GM18909 (cell line): ENCODE data around the gene PCDHGA7.
"Not testable (repeated sequence)": the region's sequence is repeated elsewhere in the genome, so short reads cannot be mapped to it uniquely, and the experiment has no call there.

Source experiments
- ATAC-seq: cut with Tn5 transposase; IDR thresholded peaks from one replicate; pipeline ENCODE4 v1.9.1; 2021; ENCODE audit warnings: mild to moderate bottlenecking; ENCODE audit not compliant: unreplicated experiment, poor library complexity

PCDHGA7 gene

DNA sequence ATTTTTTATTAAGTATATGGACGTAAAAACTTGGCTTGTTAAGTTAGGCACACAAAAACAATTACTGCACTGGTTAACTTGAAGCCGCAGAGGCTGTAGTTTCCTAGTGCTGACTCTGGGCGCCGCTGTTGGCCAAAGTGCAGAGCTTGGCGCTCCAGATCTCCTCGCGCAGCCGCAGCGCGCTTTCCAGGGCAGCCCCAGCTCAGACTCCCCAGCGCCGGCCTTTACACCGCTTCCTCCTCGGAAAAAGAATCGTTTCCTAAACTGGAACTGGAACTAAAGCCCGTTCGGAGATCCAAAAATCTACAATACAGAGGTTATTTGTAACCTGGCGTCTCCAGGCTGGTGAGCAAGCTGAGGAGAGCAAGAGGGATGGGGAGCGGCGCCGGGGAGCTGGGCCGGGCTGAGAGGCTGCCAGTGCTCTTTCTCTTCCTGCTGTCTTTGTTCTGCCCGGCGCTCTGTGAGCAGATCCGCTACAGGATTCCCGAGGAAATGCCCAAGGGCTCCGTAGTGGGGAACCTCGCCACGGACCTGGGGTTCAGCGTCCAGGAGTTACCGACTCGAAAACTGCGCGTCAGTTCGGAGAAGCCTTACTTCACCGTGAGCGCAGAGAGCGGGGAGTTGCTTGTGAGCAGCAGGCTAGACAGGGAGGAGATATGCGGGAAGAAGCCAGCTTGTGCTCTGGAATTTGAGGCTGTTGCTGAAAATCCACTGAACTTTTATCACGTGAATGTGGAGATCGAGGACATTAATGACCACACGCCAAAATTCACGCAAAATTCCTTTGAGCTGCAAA lies 15.4 kb downstream of the PCDHGA7 start, which contains the start of gene PCDHGB5:
Gene PCDHGB5 (plus strand): TSS at position 192 of the 796 bp plus-strand sequence. CDS start 181 bp downstream, at position 373.
- peak; percentile 85 for ATAC-seq

- no peak for ATAC-seq
These were observed 16.1 kb downstream of the PCDHGA7 start for GRCh38 chr5:141398608-141399007.

GRCh38 chr5:141399555-141400258 lies 17.2 kb downstream of the PCDHGA7 start:
- ATAC-seq, result no peak

- no peak for ATAC-seq
These were observed 20.2 kb downstream of the PCDHGA7 start, which contains the start of gene PCDHGA9 for GRCh38 chr5:141402553-141403243. PCDHGA9 (plus strand) TSS chr5:141402778; CDS start chr5:141402953, 175 bp downstream.

DNA sequence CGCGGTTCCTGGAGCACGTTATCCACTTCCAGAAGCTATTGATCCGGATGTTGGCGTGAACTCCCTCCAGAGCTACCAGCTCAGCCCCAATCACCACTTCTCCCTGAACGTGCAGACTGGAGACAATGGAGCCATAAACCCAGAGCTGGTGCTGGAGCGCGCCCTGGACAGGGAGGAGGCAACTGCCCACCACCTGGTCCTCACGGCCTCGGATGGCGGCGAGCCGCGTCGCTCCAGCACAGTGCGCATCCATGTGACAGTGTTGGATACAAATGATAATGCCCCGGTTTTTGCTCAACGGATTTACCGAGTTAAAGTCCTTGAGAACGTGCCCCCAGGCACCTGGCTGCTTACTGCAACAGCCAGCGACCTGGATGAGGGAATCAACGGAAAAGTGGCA lies 20.8 kb downstream of the PCDHGA7 start:
- ATAC-seq, result no peak

DNA sequence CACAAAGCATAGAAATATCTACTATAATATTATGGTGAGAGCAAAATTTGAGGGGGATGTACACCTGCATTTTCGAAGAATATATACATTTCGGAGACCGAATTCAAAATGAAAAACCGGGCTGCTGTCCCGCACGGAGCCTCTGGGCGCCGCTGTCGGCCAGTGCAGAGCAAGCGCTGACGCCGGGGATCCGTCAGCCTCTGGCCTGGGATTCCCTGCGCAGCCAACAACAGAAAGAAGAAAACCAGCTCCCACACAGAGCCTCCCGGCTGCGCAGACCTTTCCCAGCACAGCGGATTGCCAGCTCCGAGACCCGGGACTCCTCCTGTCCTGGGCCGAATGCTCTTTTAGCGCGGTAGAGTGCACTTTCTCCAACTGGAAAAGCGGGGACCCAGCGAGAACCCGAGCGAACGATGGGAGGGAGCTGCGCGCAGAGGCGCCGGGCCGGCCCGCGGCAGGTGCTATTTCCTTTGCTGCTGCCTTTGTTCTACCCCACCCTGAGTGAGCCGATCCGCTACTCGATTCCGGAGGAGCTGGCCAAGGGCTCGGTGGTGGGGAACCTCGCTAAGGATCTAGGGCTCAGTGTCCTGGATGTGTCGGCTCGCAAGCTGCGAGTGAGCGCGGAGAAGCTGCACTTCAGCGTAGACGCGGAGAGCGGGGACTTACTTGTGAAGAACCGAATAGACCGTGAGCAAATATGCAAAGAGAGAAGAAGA lies 25.4 kb downstream of the PCDHGA7 start, which contains the start of gene PCDHGB6:
Gene PCDHGB6 (plus strand): TSS at position 232 of the 716 bp plus-strand sequence. CDS start 182 bp downstream, at position 414.
- ATAC-seq, result peak; percentile 70

DNA sequence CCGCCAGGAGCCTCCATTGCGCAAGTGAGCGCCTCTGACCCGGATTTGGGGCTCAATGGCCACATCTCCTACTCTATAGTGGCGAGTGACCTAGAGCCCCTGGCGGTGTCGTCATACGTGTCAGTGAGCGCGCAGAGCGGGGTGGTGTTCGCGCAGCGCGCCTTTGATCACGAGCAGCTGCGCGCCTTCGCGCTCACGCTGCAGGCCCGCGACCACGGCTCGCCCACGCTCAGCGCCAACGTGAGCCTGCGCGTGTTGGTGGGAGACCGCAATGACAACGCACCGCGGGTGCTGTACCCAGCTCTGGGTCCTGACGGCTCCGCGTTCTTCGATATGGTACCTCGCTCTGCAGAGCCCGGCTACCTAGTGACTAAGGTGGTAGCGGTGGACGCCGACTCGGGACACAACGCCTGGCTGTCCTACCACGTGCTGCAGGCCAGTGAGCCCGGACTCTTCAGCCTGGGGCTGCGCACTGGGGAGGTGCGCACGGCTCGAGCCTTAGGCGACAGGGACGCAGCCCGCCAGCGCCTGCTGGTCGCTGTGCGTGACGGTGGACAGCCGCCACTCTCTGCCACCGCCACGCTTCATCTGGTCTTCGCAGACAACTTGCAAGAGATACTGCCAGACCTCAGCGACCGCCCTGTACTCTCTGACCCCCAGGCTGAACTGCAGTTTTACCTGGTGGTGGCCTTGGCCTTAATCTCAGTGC lies 27.2 kb downstream of the PCDHGA7 start:
- no peak for ATAC-seq

DNA sequence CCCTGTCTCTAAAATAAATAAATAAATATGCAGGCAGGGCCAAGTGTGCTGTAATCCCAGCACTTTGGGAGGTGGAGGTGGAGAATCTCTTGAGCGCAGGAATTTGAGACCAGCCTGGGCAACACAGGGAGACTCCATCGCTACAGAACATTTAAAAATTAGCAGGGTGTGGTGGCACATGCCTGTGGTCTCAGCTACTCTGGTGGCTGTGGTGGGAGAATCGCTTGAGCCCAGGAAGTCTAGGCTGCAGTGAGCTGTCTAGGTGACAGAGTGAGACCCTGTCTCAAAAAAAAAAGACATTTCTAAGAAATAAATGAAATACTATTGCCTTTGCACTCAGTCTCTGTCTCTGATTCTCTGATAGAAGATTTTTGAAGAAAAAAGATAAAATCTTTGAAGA lies 29.0 kb downstream of the PCDHGA7 start:
- no peak for ATAC-seq

GRCh38 chr5:141412854-141413539 lies 30.5 kb downstream of the PCDHGA7 start, which contains the start of gene PCDHGA10:
PCDHGA10 (plus strand) TSS chr5:141412987; CDS start chr5:141413176, 189 bp downstream.
- peak; percentile 79 for ATAC-seq

- ATAC-seq, result no peak
These were observed 31.1 kb downstream of the PCDHGA7 start for GRCh38 chr5:141413540-141414069.

GRCh38 chr5:141414548-141415274 lies 32.2 kb downstream of the PCDHGA7 start:
- ATAC-seq, result not testable (repeated sequence)

GRCh38 chr5:141415275-141415618 lies 32.7 kb downstream of the PCDHGA7 start:
- not testable (repeated sequence) for ATAC-seq

DNA sequence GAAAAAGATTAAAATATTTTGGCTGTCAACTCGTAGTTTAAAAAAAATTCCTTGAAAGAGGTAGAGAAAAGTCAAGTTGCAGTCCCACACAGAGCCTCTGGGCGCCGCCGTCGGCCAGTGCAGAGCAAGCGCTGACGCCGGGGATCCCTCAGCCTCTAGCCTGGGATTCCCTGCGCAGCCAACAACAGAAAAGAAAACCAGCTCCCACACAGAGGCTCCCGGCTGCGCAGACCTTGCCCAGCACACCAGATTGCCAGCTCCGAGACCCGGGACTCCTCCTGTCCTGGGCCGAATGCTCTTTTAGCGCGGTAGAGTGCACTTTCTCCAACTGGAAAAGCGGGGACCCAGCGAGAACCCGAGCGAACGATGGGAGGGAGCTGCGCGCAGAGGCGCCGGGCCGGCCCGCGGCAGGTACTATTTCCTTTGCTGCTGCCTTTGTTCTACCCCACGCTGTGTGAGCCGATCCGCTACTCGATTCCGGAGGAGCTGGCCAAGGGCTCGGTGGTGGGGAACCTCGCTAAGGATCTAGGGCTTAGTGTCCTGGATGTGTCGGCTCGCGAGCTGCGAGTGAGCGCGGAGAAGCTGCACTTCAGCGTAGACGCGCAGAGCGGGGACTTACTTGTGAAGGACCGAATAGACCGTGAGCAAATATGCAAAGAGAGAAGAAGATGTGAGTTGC lies 35.1 kb downstream of the PCDHGA7 start, which contains the start of gene PCDHGB7:
Gene PCDHGB7 (plus strand): TSS at position 184 of the 679 bp plus-strand sequence. CDS start 183 bp downstream, at position 367.
- ATAC-seq, result peak; percentile 85

GRCh38 chr5:141419074-141419880 lies 36.7 kb downstream of the PCDHGA7 start:
- ATAC-seq, result no peak

GRCh38 chr5:141420855-141421488 lies 38.4 kb downstream of the PCDHGA7 start, which contains the start of gene PCDHGA11:
PCDHGA11 (plus strand) TSS chr5:141421051; CDS start chr5:141421228, 177 bp downstream.
- ATAC-seq, result peak; percentile 46

- no peak for ATAC-seq
These were observed 38.9 kb downstream of the PCDHGA7 start for GRCh38 chr5:141421489-141421855.
